Right lobe of liver (tissue), 4 donors: ENCODE measurements around the gene FAM151A.

Experiments
- POLR2A ChIP-seq: fragments of 450-650 bp; IDR thresholded peaks from one replicate; pipeline ENCODE4 v1.6.1; 2017; ENCODE audit warnings: antibody characterized with exemption, mild to moderate bottlenecking
- TF ChIP-seq, protein P1 (sequence below), 4 donors: fragments of 200-600 bp in 3 of 4; fragments of 450-650 bp in 1 of 4; IDR thresholded peaks; one replicate each; pipeline versions ENCODE4 v1.5.1 to v1.8.0; 2016 to 2022; ENCODE audit warnings: antibody characterized with exemption in 4 of 4, mild to moderate bottlenecking in 2 of 4
- donor health status: DM: no; HTN: no; CAD: no.
- donor health status: DM: no; HTN: no; CAD: no.
- donor health status: DM: no; HTN: yes; CAD: no.

DNA sequence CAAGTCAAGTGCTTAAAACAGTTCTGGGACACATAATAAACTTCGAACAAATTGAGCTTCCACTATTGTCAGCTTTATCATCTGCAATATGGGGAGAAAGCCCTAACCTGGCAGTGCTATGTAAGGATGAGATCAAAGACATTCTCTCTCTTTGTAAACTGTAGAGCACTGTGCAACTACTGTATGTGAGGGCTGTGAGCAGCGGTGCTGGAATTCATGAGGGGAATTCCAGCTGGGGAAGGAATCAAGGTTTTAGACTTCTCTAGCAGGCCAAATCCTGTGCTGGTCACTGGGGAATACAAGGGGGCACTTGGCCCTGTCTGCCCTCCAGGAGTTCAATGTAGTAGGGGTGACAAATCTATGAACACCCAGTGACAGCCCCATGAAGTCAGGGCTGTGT lies 9.3 kb downstream of the FAM151A start:
- no peak for TF ChIP-seq POLR2A
- TF ChIP-seq, protein P1, sequence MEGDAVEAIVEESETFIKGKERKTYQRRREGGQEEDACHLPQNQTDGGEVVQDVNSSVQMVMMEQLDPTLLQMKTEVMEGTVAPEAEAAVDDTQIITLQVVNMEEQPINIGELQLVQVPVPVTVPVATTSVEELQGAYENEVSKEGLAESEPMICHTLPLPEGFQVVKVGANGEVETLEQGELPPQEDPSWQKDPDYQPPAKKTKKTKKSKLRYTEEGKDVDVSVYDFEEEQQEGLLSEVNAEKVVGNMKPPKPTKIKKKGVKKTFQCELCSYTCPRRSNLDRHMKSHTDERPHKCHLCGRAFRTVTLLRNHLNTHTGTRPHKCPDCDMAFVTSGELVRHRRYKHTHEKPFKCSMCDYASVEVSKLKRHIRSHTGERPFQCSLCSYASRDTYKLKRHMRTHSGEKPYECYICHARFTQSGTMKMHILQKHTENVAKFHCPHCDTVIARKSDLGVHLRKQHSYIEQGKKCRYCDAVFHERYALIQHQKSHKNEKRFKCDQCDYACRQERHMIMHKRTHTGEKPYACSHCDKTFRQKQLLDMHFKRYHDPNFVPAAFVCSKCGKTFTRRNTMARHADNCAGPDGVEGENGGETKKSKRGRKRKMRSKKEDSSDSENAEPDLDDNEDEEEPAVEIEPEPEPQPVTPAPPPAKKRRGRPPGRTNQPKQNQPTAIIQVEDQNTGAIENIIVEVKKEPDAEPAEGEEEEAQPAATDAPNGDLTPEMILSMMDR (IDR thresholded peaks at IDR 0.05): no peak
